Measurements from ENCODE around the gene EWSR1.
"Not testable (repeated sequence)": the region's sequence is repeated elsewhere in the genome, so short reads cannot be mapped to it uniquely, and the experiment has no call there.

EWSR1 gene

GRCh38 chr22:29267858-29268510, at the start of gene EWSR1, which contains the start of gene RHBDD3:
EWSR1 (plus strand) TSS chr22:29268268; CDS start chr22:29268337, 69 bp downstream.
RHBDD3 (minus strand) TSS chr22:29267981; CDS start chr22:29265626, 2,355 bp downstream.
- H3K4me3 ChIP-seq (ENCODE audit: low read length): peak within 1 kb of the TSS; percentile 98
- H3K9me3 ChIP-seq (ENCODE audit: insufficient read depth, low read depth, low read length): no peaks in the 10 kb centered on the region
- peak within 1 kb of the TSS; percentile 100 for H3K9ac ChIP-seq (ENCODE audit: low read depth, low read length)
- H3K27me3 ChIP-seq (ENCODE audit: insufficient read depth, low read length): no peaks in the 10 kb centered on the region
- H3K27ac ChIP-seq (ENCODE audit: low read length): peak within 1 kb of the TSS; percentile 100
- peaks cover 36% of the 10 kb centered on the region for H3K4me1 ChIP-seq (ENCODE audit: insufficient read depth, low read length)
- H3K36me3 ChIP-seq (ENCODE audit: insufficient read depth, low read depth, low read length): peaks cover 68% of the 10 kb centered on the region

GRCh38 chr22:29218758-29219408, 49.2 kb upstream of the EWSR1 start:
- H3K36me3 ChIP-seq (ENCODE audit: insufficient read depth, low read depth, low read length): no peaks in the 10 kb centered on the region
- no peaks in the 10 kb centered on the region for H3K9me3 ChIP-seq (ENCODE audit: insufficient read depth, low read depth, low read length)
- no peaks in the 10 kb centered on the region for H3K27me3 ChIP-seq (ENCODE audit: insufficient read depth, low read length)
- no peak overlapping the region for H3K9ac ChIP-seq (ENCODE audit: low read depth, low read length)
- peaks cover 12% of the 10 kb centered on the region; the same call in 1 of the 2 replicates for H3K4me1 ChIP-seq (ENCODE audit: insufficient read depth, low read length)
- H3K4me3 ChIP-seq (ENCODE audit: low read length): no peak overlapping the region
- no peak overlapping the region for H3K27ac ChIP-seq (ENCODE audit: low read length)

DNA sequence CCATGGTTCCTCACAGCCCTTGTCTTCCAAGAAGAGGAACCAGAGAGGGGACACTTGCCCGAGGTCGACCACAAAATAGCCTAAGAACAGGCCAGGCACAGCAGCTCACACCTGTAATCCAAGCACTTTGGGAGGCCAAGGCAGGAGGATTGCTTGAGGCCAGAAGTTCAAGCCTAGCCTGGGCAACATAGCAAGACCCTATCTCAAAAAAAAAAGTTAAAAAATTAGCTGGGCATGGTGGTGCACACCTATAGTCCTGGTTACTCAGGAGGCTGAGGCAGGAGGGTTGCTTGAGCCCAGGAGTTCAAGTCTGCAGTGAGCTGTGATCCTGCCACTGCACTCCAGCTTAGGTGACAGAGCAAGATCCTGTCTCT, 48.7 kb upstream of the EWSR1 start:
- not testable (repeated sequence) for H3K4me3 ChIP-seq (ENCODE audit: low read length); H3K27me3 ChIP-seq (ENCODE audit: insufficient read depth, low read length); H3K9me3 ChIP-seq (ENCODE audit: insufficient read depth, low read depth, low read length); H3K36me3 ChIP-seq (ENCODE audit: insufficient read depth, low read depth, low read length); H3K27ac ChIP-seq (ENCODE audit: low read length); H3K9ac ChIP-seq (ENCODE audit: low read depth, low read length)
- H3K4me1 ChIP-seq (ENCODE audit: insufficient read depth, low read length): peaks cover 12% of the 10 kb centered on the region; the same call in 1 of the 2 replicates

- Histone ChIP-seq H3K27me3 (ENCODE audit: insufficient read depth, low read length) (no peaks in the 10 kb centered on the region), H3K4me3 (ENCODE audit: low read length) (no peak overlapping the region; the same call in 1 of the 2 replicates), H3K4me1 (ENCODE audit: insufficient read depth, low read length) (peaks cover 9% of the 10 kb centered on the region; the same call in 1 of the 2 replicates), H3K36me3 (ENCODE audit: insufficient read depth, low read depth, low read length) (no peaks in the 10 kb centered on the region), H3K9ac (ENCODE audit: low read depth, low read length) (peak overlapping the region; percentile 58), H3K27ac (ENCODE audit: low read length) (no peak overlapping the region), H3K9me3 (ENCODE audit: insufficient read depth, low read depth, low read length) (no peaks in the 10 kb centered on the region)
These were observed 48.0 kb upstream of the EWSR1 start for GRCh38 chr22:29219881-29220670.

DNA sequence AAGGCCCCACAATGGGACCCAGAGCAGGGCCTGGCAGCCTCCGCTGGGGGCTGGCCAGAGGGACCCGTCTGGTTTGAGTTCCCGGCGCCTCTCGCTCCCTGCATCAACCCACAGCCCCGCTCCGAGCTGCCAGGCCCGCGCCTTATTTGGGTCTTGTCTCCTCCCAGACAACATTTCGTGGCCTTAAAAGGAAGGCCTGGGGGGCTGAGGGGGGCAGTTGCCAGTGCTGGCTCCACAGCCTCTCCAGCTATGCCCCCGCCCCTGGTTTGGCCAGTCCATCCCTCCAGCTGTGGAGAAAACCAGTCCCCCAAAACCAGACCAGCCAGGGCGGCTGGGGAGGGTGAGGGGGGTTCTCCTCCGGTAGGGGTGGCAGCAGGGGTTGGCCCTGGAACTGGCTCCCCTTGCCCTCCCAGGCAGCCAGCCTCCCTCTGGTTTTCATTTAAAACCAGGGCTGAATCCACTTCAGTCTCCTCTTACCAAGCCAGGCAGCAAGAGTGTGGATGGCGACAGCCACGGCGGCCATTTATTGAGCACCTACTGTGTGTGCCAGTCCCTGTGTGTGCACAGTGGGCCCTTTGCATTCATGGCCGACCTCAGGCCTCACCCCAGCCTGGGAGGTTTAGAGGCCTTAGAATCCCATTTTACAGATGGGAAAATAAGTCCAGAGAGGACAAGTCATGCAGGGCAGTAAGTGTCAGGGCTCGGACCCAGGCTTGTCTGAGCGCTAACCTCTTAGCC, 43.8 kb upstream of the EWSR1 start:
- Histone ChIP-seq H3K27ac (ENCODE audit: low read length) (no peak overlapping the region), H3K4me3 (ENCODE audit: low read length) (no peak overlapping the region)

GRCh38 chr22:29224859-29225410, 43.1 kb upstream of the EWSR1 start:
- H3K36me3 ChIP-seq (ENCODE audit: insufficient read depth, low read depth, low read length): no peaks in the 10 kb centered on the region
- H3K27me3 ChIP-seq (ENCODE audit: insufficient read depth, low read length): no peaks in the 10 kb centered on the region
- H3K4me1 ChIP-seq (ENCODE audit: insufficient read depth, low read length): peaks cover 9% of the 10 kb centered on the region; the same call in 1 of the 2 replicates
- H3K27ac ChIP-seq (ENCODE audit: low read length): no peak overlapping the region
- H3K4me3 ChIP-seq (ENCODE audit: low read length): no peak overlapping the region
- H3K9me3 ChIP-seq (ENCODE audit: insufficient read depth, low read depth, low read length): no peaks in the 10 kb centered on the region
- H3K9ac ChIP-seq (ENCODE audit: low read depth, low read length): no peak overlapping the region

More for the DNA sequence above, 43.8 kb upstream of the EWSR1 start:
- no peaks in the 10 kb centered on the region for H3K36me3 ChIP-seq (ENCODE audit: insufficient read depth, low read depth, low read length)
- H3K9ac ChIP-seq (ENCODE audit: low read depth, low read length): no peak overlapping the region
- no peaks in the 10 kb centered on the region for H3K9me3 ChIP-seq (ENCODE audit: insufficient read depth, low read depth, low read length)
- no peaks in the 10 kb centered on the region for H3K27me3 ChIP-seq (ENCODE audit: insufficient read depth, low read length)
- peaks cover 9% of the 10 kb centered on the region; the same call in 1 of the 2 replicates for H3K4me1 ChIP-seq (ENCODE audit: insufficient read depth, low read length)

- Histone ChIP-seq H3K9me3 (ENCODE audit: insufficient read depth, low read depth, low read length) (no peaks in the 10 kb centered on the region), H3K4me3 (ENCODE audit: low read length) (no peak overlapping the region), H3K9ac (ENCODE audit: low read depth, low read length) (no peak overlapping the region), H3K4me1 (ENCODE audit: insufficient read depth, low read length) (peaks cover 2% of the 10 kb centered on the region; the same call in 1 of the 2 replicates), H3K27me3 (ENCODE audit: insufficient read depth, low read length) (no peaks in the 10 kb centered on the region), H3K36me3 (ENCODE audit: insufficient read depth, low read depth, low read length) (no peaks in the 10 kb centered on the region), H3K27ac (ENCODE audit: low read length) (no peak overlapping the region)
These were observed 42.5 kb upstream of the EWSR1 start for GRCh38 chr22:29225422-29226090.

GRCh38 chr22:29226351-29226981, 41.6 kb upstream of the EWSR1 start:
- H3K9me3 ChIP-seq (ENCODE audit: insufficient read depth, low read depth, low read length): no peaks in the 10 kb centered on the region
- no peak overlapping the region for H3K4me3 ChIP-seq (ENCODE audit: low read length)
- H3K36me3 ChIP-seq (ENCODE audit: insufficient read depth, low read depth, low read length): no peaks in the 10 kb centered on the region
- no peaks in the 10 kb centered on the region for H3K4me1 ChIP-seq (ENCODE audit: insufficient read depth, low read length)
- H3K27me3 ChIP-seq (ENCODE audit: insufficient read depth, low read length): no peaks in the 10 kb centered on the region
- no peak overlapping the region for H3K27ac ChIP-seq (ENCODE audit: low read length)
- H3K9ac ChIP-seq (ENCODE audit: low read depth, low read length): no peak overlapping the region

GRCh38 chr22:29230972-29231875, 36.8 kb upstream of the EWSR1 start:
- no peak overlapping the region for H3K9ac ChIP-seq (ENCODE audit: low read depth, low read length)
- no peak overlapping the region for H3K4me3 ChIP-seq (ENCODE audit: low read length)
- no peak overlapping the region for H3K27ac ChIP-seq (ENCODE audit: low read length)
- no peaks in the 10 kb centered on the region for H3K36me3 ChIP-seq (ENCODE audit: insufficient read depth, low read depth, low read length)
- no peaks in the 10 kb centered on the region for H3K9me3 ChIP-seq (ENCODE audit: insufficient read depth, low read depth, low read length)
- H3K4me1 ChIP-seq (ENCODE audit: insufficient read depth, low read length): no peaks in the 10 kb centered on the region
- H3K27me3 ChIP-seq (ENCODE audit: insufficient read depth, low read length): no peaks in the 10 kb centered on the region

Data from iPS-20b (cell line).